ENCODE measurements around the gene SLC2A6. TPM values are rescaled to one million over a fixed set of nuclear protein-coding genes. Genes with fewer than 3 reads are reported as not detected.

Gene SLC2A6
- total RNA-seq, 4 donors from 2014 or later = 0.41 to 2.4 (median 1.4) TPM

GRCh38 chr9:133476036-133476931 is 2.6 kb downstream of the SLC2A6 start:
- H3K27me3 ChIP-seq = no peaks in the 10 kb centered on the region
- no peak overlapping the region for H3K4me3 ChIP-seq
- DNase-seq (no peak), ATAC-seq (no peak)
- intact Hi-C loops (cut with DNase I; ENCODE audit: low total_unique reads) (no loop called here), in situ Hi-C loops (cut with MboI; ENCODE audit: low sequenced_read_pairs in 4 of 4) (loop anchor here in 1 of 4 donors (25.0 kb wide), 1 partner anchor 289 kb away; no protein-coding TSS in a partner anchor)
- no peak overlapping the region for H3K27ac ChIP-seq
- peaks cover 4 to 14% of the 10 kb centered on the region in 2 donors for H3K4me1 ChIP-seq
- H3K36me3 ChIP-seq = no peaks in the 10 kb centered on the region
- no peaks in the 10 kb centered on the region for H3K9me3 ChIP-seq
- no peak for TF ChIP-seq POLR2A (IDR thresholded peaks at IDR 0.05)
- no peak for TF ChIP-seq CTCF (IDR thresholded peaks at IDR 0.05 in 4 of 5, conservative IDR thresholded peaks at IDR 0.05 in 1 of 5)

GRCh38 chr9:133475292-133476012 is 3.4 kb downstream of the SLC2A6 start:
- in situ Hi-C loops (cut with MboI; ENCODE audit: low sequenced_read_pairs in 4 of 4) = loop anchor here in 1 of 4 donors (25.0 kb wide), 1 partner anchor 288 kb away; no protein-coding TSS in a partner anchor
- no peak overlapping the region for H3K4me3 ChIP-seq
- H3K4me1 ChIP-seq = peaks cover 4 to 14% of the 10 kb centered on the region in 2 donors
- TF ChIP-seq CTCF (IDR thresholded peaks at IDR 0.05 in 4 of 5, conservative IDR thresholded peaks at IDR 0.05 in 1 of 5) (no peak), POLR2A (IDR thresholded peaks at IDR 0.05) (no peak)
- H3K36me3 ChIP-seq = no peaks in the 10 kb centered on the region
- ATAC-seq (no peak), DNase-seq (no peak)
- H3K9me3 ChIP-seq = no peaks in the 10 kb centered on the region
- no peaks in the 10 kb centered on the region for H3K27me3 ChIP-seq
- H3K27ac ChIP-seq = no peak overlapping the region
- intact Hi-C loops (cut with DNase I; ENCODE audit: low total_unique reads) = no loop called here

- H3K27ac ChIP-seq = no peak overlapping the region
- no peaks in the 10 kb centered on the region for H3K36me3 ChIP-seq
- in situ Hi-C loops (cut with MboI; ENCODE audit: low sequenced_read_pairs in 4 of 4) (loop anchor here in 1 of 4 donors (25.0 kb wide), 1 partner anchor 288 kb away; no protein-coding TSS in a partner anchor), intact Hi-C loops (cut with DNase I; ENCODE audit: low total_unique reads) (no loop called here)
- no peaks in the 10 kb centered on the region for H3K9me3 ChIP-seq
- no peaks in the 10 kb centered on the region for H3K27me3 ChIP-seq
- no peak for TF ChIP-seq CTCF (IDR thresholded peaks at IDR 0.05 in 4 of 5, conservative IDR thresholded peaks at IDR 0.05 in 1 of 5)
- ATAC-seq (no peak), DNase-seq (no peak)
- H3K4me3 ChIP-seq = no peak overlapping the region
- H3K4me1 ChIP-seq = peaks cover 4 to 14% of the 10 kb centered on the region in 2 donors
Measured at GRCh38 chr9:133474853-133475252, 4.0 kb downstream of the SLC2A6 start.

- Histone ChIP-seq H3K4me3 (no peak overlapping the region), H3K4me1 (peaks cover 4 to 10% of the 10 kb centered on the region in 2 donors), H3K27ac (no peak overlapping the region), H3K36me3 (no peaks in the 10 kb centered on the region), H3K27me3 (no peaks in the 10 kb centered on the region), H3K9me3 (no peaks in the 10 kb centered on the region)
- intact Hi-C loops (cut with DNase I; ENCODE audit: low total_unique reads) (no loop called here), in situ Hi-C loops (cut with MboI; ENCODE audit: low sequenced_read_pairs in 4 of 4) (no loop called here)
- DNase-seq (no peak), ATAC-seq (no peak)
- no peak for TF ChIP-seq POLR2A (IDR thresholded peaks at IDR 0.05)
- TF ChIP-seq CTCF (IDR thresholded peaks at IDR 0.05 in 4 of 5, conservative IDR thresholded peaks at IDR 0.05 in 1 of 5) = no peak
Measured at GRCh38 chr9:133474215-133474614, 4.7 kb downstream of the SLC2A6 start.
